Smooth muscle cell of the brain vasculature (primary cell): ENCODE results near the gene MYOZ2.

Source experiments
- DNase-seq: peaks from one replicate; pipeline ENCODE4 v3.0.0-alpha.2; 2012; ENCODE audit warnings: low read depth, low spot score

Gene MYOZ2

GRCh38 chr4:119135721-119136121, at the start of gene MYOZ2:
Gene MYOZ2, plus strand, starts transcription at chr4:119135832. Its CDS starts 694 bp downstream, at chr4:119136526.
- no peak for DNase-seq

DNA sequence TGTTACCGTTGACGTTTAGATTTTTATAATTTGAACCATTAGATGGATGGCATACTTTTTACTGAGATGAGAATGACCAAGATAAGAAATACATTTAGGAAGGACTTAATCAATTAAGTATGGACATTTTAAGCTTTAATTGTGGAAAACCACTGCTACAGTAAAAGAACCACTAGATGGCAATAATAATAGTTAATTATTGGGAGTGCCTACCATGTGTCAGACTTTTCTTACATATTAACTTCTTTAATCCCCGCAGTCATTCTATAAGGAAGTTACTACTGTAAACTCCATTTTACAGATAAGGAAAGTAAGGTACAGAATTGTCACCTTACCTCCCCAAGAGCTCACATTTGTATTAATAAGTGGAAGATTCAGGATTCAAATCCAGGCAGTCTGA, 48.5 kb upstream of the MYOZ2 start:
- DNase-seq: no peak

DNA sequence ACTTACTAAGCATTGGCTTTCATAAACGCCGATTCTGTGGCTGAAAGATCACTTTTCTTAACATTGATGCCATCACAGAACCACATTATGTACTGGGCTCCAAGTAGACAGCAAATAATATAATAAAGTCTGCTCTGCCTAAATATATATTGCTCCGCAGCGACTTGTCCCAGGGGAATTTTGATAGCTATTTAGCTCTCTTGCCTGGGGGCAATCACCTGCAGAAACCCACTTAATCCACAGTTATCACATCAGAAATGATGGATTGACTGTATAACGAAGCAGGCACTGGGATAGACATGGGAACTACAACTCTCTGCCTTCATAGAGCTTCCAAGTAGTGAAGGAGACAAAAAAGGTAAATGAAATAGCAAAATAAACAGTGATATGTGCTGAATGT, 48.0 kb upstream of the MYOZ2 start:
- DNase-seq: no peak

DNA sequence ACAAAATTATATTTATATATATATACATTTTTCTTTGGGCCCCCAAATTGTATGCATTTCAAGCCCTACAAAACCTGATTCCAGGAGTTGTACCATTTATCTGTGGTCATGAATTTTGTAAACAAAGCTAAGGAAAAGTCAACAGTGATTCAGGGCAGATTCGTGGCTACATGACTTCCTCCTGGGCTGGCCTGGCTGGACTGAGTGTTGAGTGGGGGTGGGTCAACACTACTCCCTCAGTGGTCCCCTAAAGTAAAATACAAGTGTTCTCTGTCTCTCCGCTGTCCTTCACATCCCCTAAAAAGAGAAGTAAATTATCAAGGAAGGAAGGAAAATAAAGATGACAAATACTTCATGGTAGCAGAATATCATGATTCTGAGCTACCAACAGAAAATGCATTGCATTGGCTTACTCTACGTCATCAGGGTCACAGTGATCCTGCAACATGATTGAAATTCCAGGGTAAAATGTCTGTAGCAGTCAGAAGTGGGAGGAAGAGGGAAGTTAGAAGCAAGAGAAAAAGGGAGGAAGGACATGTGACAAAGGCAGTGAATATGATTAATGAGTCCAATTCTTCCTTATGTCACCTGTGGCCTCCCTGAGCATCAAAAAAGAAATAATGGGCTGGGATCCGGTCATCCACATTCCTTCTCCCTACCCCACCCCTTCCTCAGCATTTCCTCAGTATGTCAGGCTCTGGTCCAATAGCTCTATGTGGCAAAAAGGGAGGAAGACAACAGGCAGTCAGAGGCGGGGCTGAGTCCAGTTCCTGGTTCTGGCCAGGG, 42.4 kb upstream of the MYOZ2 start:
- no peak for DNase-seq

DNA sequence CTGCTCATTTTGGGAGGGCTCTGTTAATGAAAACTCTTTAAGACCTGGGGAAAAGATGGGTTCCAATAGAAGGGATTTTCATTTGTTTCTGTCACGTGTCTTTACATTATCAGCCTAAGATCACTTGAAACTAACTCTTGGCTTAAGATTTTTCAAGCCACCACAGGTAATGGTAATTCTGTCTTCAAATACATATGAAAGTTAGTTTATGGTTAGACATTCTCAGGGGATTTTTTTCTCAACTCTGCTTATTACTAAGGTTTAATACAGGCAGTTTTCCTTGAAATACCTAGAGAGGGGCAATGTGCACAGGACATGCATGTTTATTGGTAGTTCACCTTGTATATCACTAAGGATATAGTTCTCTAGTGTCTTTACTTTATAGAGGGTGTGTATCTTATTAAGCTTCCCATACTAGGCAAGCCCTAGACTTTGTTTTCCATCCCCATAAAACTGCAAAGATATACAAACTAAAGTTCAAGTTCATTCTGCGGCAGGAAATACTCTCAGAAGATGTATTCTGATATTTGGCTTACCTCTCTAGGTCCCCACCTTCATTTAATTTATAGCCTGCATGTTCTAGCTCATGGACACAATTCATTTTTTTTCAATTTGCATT, 38.2 kb upstream of the MYOZ2 start:
- DNase-seq: no peak

DNA sequence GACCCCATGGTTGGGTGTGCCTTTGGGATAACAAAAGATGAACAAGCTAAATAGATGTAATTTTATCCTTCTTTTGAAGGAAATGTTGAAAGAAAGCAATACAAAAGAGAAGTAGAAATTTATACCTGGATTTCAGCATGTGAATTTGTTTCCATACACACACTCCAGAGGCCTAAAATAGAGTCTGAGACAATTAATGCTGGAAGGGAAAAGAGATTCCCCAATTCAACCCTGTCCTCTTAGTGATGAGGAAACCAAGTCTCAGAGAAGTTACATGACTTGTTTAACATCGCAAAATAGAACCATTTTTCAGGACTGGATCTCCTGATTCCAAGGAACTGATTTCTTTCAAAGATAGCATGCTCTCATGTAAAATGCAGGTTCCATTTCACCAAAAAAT, 37.3 kb upstream of the MYOZ2 start:
- DNase-seq: no peak

DNA sequence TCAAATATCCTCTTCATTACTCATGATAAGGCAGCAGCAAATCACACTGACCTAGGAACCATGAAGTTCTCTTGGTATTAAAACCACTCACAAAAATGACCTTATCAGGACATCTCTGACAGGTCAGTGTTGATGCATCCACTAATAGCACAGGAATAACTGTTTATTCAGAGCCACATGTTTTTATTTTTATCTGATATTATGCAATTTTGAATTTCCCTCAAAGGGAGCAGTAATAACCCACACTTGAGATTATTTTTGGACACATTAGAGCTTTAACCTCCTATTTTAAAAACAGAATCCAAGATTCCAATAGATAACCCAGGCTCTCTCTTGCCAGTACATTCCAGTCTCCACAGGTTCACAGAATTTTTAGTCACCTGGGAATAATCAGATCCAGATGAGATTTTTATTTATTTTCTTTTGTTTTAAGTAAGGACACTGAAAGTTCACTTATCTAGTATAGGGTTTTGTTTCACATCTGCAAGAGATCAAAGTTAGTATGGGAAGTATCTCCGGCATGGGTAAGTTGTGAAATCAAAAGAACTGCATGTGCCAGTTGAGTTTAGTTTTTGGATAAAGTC, 36.3 kb upstream of the MYOZ2 start:
- DNase-seq: no peak

- DNase-seq: no peak
These were observed 35.0 kb upstream of the MYOZ2 start for GRCh38 chr4:119100655-119101054.

DNA sequence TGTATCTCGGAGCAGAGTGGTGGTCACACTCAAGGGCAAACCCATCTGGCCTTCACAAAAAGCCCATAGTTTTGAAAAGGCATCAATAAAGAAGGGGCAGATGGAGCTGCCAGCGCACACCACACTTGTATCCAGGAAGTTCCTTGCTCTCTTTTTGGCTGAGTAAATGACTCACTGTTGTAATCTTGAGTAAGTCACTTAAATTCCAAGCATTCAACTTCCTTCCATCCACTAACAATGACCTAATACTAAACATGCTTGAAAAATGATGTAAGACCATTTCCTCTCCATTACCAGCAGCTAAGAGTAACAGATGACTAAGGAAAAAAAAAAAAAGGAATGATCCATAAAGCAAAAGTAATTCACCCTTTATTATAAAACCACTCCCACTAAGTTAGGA, 32.4 kb upstream of the MYOZ2 start:
- no peak for DNase-seq

GRCh38 chr4:119104644-119105273, 30.9 kb upstream of the MYOZ2 start:
- DNase-seq: no peak

DNA sequence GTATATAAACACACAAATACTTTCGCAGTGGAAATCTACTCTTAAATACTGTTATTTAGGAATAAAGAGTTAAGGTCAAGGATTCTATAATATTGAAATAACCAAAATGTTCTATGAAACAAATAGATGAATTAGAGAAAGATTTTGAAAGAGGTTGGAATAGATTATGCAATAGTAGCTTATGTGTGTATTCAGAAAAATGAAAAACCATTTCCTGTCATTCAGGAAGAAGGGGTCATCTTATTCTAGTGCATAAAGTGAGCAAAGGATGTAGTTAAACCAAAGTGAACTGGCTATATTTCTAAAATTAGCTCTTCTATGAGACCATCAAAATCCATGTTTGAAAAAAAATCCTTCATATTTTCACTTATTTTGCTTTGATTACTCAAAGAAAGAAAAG, 30.0 kb upstream of the MYOZ2 start:
- no peak for DNase-seq

GRCh38 chr4:119106036-119107000, 29.3 kb upstream of the MYOZ2 start:
- DNase-seq: no peak

GRCh38 chr4:119110121-119110520, 25.5 kb upstream of the MYOZ2 start:
- no peak for DNase-seq

DNA sequence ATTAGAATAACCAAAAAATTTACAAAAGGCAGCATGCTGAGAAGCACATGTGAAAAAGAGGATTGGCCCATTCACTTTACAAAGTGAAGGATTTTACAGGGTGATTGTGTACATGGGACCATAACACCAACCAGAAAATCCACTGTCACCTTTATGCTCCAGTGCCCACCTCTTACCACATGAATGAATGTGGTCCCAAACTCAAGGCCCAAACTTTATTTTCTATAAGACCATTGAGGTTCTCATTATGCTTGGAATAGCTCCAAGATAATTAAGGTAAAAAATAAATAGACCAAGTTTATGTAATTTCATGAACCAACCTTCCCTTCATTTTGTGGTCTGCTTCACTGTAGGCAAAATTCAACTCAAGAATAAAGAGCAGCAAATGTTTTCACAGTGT, 24.3 kb upstream of the MYOZ2 start:
- DNase-seq: no peak

DNA sequence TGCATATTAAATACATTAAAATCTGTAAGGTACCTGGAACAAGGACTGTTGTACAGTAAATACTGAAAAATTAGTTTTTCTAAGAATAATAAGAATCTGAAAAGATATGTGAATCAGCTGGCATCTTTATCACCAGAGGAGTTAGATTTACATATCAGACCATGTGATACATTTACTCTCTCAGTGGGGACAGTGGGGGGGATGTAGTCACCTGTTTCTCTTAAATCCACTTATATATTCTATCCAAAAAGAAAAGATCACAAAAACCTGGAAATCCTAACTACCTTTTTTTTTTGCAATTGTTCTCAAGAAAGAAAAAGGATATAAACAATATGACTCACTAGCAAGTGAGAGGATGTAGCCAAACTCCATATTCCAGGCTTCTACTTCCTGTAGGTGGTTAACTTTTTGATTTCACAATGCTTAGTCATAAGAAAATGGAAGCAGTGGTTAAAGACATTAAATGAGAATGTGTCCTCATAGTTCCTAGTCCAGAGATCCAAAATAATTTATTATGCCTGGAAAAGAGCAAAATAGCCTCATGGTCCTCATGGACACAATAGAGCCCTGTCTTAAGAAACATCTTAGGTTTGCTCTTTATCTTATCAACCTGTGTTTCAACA, 22.5 kb upstream of the MYOZ2 start:
- no peak for DNase-seq

GRCh38 chr4:119116021-119116420, 19.6 kb upstream of the MYOZ2 start:
- no peak for DNase-seq

- no peak for DNase-seq
These were observed 18.4 kb upstream of the MYOZ2 start for GRCh38 chr4:119116925-119117900.

DNA sequence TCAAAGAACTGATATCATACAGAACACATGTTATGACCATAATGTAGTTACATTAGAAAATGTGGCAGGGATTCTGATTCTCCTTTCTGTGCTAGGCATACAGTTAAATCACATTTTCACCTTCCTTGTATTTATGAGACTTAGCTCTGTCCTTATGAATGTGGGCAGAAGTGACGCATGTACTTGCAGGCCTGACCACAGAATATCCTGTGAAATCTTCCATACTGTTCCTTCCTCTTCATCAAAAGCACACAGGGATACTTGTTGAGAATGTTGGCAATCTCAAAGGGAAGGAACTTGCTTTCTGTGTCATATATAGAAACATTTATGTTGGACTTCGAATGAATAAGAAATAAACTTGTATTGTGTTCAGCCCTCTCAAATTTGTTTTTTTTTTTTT, 17.2 kb upstream of the MYOZ2 start:
- no peak for DNase-seq

DNA sequence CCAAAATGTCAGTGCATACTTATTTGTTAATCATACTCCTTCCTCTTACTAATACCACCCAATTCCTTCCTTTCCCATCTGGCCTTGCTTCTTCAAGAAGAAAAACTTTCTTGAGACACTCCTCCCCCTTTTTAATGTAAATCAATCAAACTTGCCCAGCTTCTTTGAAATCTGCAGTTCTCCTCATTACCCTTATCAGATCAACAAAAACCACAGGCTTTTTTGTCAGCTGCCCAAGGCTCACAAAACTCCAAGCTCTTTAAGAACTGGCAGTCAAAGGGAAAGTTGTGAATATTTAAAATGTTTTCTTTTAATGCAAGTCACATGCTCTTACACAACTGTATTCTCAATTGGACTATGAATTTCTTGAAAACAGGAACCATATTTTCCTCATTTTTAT, 11.3 kb upstream of the MYOZ2 start:
- DNase-seq: no peak

- no peak for DNase-seq
These were observed 9.7 kb upstream of the MYOZ2 start for GRCh38 chr4:119125931-119126330.
